Dedifferentiated amniotic fluid mesenchymal stem cell (primary cell): Measurements from ENCODE around the gene STK36.

ENCODE experiments used
- DNase-seq: peaks from one replicate; pipeline ENCODE4 v3.0.0-alpha.2; 2016; ENCODE audit errors: extremely low spot score

The STK36 gene

DNA sequence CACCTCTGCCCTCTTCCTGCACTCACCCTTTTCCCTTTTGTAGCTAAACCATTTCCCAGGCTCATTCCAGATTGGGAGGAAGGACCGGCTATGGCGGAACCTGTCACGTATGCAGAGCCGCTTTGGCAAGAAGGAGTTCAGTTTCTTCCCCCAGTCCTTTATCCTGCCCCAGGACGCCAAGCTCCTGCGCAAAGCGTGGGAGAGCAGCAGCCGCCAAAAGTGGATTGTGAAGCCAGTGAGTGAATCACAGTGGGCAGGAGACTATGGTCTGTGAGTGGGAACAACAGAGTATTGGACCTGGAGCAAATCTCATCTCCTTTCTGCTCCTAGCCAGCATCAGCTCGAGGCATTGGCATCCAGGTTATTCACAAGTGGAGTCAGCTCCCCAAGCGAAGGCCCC, 75.1 kb downstream of the STK36 start:
- no peak for DNase-seq

DNA sequence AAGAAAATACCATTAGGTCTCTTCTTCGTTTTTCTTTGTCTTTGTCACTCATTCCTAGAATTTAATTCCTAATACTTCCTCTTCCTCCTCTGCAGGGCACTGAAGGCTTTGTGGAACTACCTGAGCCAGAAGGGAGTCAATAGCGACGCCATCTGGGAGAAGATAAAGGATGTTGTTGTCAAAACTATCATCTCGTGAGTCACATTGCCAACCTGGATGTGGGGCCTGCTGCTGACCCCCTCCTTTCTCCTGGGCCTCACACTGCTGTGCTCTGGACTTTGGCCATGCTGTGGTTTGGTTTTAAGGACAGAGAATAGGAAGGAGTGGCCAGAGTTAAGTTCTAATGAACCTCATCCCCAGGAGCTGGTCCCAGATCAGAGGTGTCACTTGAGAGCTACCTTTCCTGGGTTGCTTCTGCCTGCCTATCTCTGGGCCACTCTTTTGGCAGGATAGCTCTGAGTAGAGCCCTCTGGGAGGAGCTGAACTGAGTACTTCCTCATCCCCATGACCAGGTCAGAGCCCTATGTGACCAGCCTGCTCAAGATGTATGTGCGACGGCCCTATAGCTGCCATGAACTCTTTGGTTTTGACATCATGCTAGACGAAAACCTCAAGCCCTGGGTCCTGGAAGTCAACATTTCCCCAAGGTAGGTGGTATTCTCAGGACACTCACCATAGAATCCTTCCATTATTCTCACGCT, 77.0 kb downstream of the STK36 start:
- DNase-seq, result no peak
